Thyroid gland (tissue), 4 donors: ENCODE results near the gene NOP9. TPM values are rescaled to one million over a fixed set of nuclear protein-coding genes. Genes with fewer than 3 reads are reported as not detected.

Experiments
- DNase-seq, 2 donors: peaks; one replicate each; pipeline ENCODE4 v3.0.0-alpha.2; 2019
- H3K27ac ChIP-seq, 3 donors: fragments of 200-600 bp; sonication (generic); 1 replicate in 2 of 3; 2 replicates in 1 of 3; pipeline ENCODE4 v1.5.1; 2016 to 2019; ENCODE audit warnings: mild to moderate bottlenecking in 1 of 3, moderate library complexity in 1 of 3
- H3K27me3 ChIP-seq: fragments of 200-600 bp; sonication (generic); one replicate; pipeline ENCODE4 v1.5.1; 2019
- H3K36me3 ChIP-seq, 2 donors: fragments of 200-600 bp; sonication (generic); one replicate each; pipeline ENCODE4 v1.5.1; 2016 to 2019
- H3K4me1 ChIP-seq, 2 donors: fragments of 200-600 bp; sonication (generic); one replicate each; pipeline ENCODE4 v1.5.1; 2017 to 2019
- H3K4me3 ChIP-seq, 3 donors: fragments of 200-600 bp; sonication (generic); replicated peaks in 1 of 3; 1 replicate in 2 of 3; 2 replicates in 1 of 3; pipeline ENCODE4 v1.5.1; 2016; ENCODE audit warnings: mild to moderate bottlenecking in 1 of 3
- H3K9me3 ChIP-seq: fragments of 200-600 bp; sonication (generic); one replicate; pipeline ENCODE4 v1.5.1; 2017
- POLR2A ChIP-seq, 2 donors: fragments of 450-650 bp; IDR thresholded peaks; one replicate each; pipeline ENCODE4 v1.6.1; 2017; ENCODE audit warnings: antibody characterized with exemption in 2 of 2, mild to moderate bottlenecking in 2 of 2, moderate library complexity in 1 of 2
- WGBS, 2 donors: methylation state at CpG; one replicate each; pipeline ENCODE4 v1.1.5; 2017; 5-methylcytosine and 5-hydroxymethylcytosine counted together
- intact Hi-C: fragments of 100-400 bp; cut with DNase I; formaldehyde crosslinking; loops from one replicate; pipeline ENCODE4 v1.15.1; 2023
- total RNA-seq, 4 donors: library from RNA; depleted of rRNA; stranded (reverse); fragments of >200 nt; gene quantifications; one replicate each; pipeline ENCODE4 v1.2.3, GENCODE V29; 2016
- TF ChIP-seq, protein P1 (sequence below), 6 experiments: fragments of 200-600 bp in 3 of 6; fragments of 450-650 bp in 3 of 6; sonication (generic) in 3 of 6; IDR thresholded peaks; one replicate each; pipeline ENCODE4 v1.5.1; 2016 to 2019; ENCODE audit warnings: antibody characterized with exemption in 6 of 6, mild to moderate bottlenecking in 2 of 6, inconsistent platforms in 1 of 6, moderate library complexity in 1 of 6

NOP9 gene
- total RNA-seq, 4 donors from 2014 or later, result 16.4 to 22.3 (median 20.7) TPM

DNA sequence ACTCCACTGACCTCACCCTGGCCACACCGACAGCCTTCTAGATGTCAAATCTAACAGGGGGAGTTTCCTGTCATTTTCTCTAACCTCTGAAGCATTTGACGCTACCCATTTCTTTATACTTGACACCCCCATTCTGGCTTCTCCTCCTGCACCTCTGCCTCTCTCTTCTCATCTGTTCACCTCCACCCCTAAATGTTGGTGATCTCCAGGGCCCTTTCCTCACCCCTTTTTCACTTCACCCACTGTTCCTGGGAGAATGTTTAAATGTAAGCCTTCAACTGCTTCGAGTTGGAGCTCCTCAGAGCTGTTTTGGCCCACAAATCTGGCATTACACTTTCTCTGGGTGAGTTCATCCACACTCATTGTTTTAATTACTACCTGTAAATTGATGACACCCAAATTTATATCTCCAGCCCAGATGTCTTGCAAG lies 27.8 kb upstream of the NOP9 start:
- no peak for DNase-seq
- no peaks in the 10 kb centered on the region for H3K27me3 ChIP-seq
- WGBS, 2 donors, result 16% methylated on average over 3 of the region's 3 CpGs
- H3K4me3 ChIP-seq, result peak overlapping the region in 2 of 3 donors; percentile 8 to 89
- H3K4me1 ChIP-seq, result peaks cover 8 to 18% of the 10 kb centered on the region in 2 donors
- TF ChIP-seq, protein P1, sequence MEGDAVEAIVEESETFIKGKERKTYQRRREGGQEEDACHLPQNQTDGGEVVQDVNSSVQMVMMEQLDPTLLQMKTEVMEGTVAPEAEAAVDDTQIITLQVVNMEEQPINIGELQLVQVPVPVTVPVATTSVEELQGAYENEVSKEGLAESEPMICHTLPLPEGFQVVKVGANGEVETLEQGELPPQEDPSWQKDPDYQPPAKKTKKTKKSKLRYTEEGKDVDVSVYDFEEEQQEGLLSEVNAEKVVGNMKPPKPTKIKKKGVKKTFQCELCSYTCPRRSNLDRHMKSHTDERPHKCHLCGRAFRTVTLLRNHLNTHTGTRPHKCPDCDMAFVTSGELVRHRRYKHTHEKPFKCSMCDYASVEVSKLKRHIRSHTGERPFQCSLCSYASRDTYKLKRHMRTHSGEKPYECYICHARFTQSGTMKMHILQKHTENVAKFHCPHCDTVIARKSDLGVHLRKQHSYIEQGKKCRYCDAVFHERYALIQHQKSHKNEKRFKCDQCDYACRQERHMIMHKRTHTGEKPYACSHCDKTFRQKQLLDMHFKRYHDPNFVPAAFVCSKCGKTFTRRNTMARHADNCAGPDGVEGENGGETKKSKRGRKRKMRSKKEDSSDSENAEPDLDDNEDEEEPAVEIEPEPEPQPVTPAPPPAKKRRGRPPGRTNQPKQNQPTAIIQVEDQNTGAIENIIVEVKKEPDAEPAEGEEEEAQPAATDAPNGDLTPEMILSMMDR (IDR thresholded peaks at IDR 0.05), result no peak
- TF ChIP-seq POLR2A (IDR thresholded peaks at IDR 0.05), result no peak
- peaks cover 8% of the 10 kb centered on the region in 2 donors for H3K36me3 ChIP-seq
- no peaks in the 10 kb centered on the region for H3K9me3 ChIP-seq
- intact Hi-C loops, result no loop called here
- H3K27ac ChIP-seq, result peak overlapping the region; percentile 51 to 95 (median 84)

DNA sequence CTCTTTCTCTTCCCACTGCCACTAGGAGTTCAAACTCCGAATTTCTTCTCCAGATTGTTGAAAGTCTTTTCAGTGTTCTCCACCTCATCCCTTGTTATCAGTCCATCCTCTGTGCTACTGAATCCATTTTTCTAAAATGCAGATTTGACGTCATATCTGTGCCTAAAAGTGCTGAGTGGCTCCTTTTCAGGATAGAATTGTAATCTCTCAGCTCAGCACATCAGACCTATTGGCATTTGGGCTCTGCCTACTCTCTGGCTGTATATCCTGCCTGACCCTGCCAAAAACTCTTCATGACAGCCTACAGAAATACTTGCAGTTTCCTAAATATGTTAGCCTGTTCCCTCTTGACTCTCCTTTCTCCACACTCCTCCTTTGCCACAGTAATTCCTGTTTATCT lies 27.2 kb upstream of the NOP9 start:
- H3K4me1 ChIP-seq, result peaks cover 8 to 18% of the 10 kb centered on the region in 2 donors
- intact Hi-C loops, result no loop called here

DNA sequence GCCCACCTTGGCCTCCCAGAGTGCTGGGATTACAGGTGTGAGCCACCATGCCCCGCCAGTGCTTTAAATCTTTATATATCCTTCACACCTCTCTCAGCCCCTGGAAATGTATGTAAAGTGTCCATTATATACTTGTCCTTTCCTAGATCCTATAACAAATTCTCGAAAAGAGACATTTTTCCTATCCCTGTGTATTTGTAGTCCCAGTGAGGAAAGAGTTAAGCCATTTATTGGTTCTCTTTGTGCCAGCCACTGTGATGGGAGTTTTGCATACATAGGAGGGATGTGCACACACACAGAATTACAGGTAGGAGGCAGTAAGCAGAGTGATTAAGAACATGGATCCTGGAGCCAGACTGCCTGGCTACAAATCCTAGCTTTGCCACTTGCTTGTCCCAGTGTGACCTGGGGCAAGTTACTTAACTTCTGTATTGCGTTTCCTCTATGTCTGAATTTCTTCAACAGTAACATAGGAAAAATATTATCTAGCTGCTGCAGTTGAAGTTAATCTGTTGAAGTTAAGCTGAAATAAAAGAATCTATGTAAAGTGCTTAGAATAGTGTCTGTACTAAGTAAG lies 26.1 kb upstream of the NOP9 start:
- Histone ChIP-seq H3K4me3 (no peak overlapping the region), H3K27me3 (no peaks in the 10 kb centered on the region), H3K36me3 (no peaks in the 10 kb centered on the region), H3K4me1 (peaks cover 8 to 18% of the 10 kb centered on the region in 2 donors), H3K9me3 (no peaks in the 10 kb centered on the region), H3K27ac (no peak overlapping the region)
- DNase-seq, result no peak
- TF ChIP-seq, protein P1 (IDR thresholded peaks at IDR 0.05), result no peak
- no peak for TF ChIP-seq POLR2A (IDR thresholded peaks at IDR 0.05)
- WGBS, 2 donors, result 82 to 92% methylated on average over 3 of the region's 3 CpGs
- intact Hi-C loops, result no loop called here

More for the DNA sequence above, 27.2 kb upstream of the NOP9 start:
- no peak overlapping the region for H3K4me3 ChIP-seq
- H3K9me3 ChIP-seq, result no peaks in the 10 kb centered on the region
- WGBS, 2 donors, result 96 to 98% methylated on average over 2 of the region's 2 CpGs
- no peak overlapping the region for H3K27ac ChIP-seq
- H3K36me3 ChIP-seq, result peaks cover 2 to 7% of the 10 kb centered on the region in 2 donors
- no peaks in the 10 kb centered on the region for H3K27me3 ChIP-seq
- DNase-seq, result no peak
- TF ChIP-seq POLR2A (IDR thresholded peaks at IDR 0.05), result no peak
- TF ChIP-seq, protein P1 (IDR thresholded peaks at IDR 0.05), result no peak

DNA sequence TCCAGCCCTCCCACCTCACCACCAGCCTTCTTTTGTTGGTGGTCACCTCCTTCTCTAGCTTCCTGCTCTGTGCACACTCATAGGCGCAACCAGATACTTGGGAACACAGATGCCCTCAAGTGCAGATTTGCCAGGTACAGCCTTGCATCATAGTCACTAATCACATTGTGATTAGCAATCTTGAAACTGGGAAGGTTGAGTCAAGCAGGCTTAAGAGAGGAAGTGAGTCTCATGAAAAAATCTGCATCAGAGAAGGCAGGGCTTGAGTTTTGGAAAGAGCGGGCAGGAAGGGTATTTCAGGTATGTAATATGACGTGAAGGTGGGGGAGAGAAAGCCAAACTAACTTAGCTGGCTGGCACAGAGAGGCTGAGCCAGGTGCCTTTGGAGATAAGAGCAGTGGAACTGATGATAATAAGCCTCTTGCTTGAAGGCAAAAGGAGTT lies 25.5 kb upstream of the NOP9 start:
- Histone ChIP-seq H3K27me3 (no peaks in the 10 kb centered on the region), H3K4me1 (peaks cover 8 to 18% of the 10 kb centered on the region in 2 donors), H3K27ac (no peak overlapping the region), H3K4me3 (no peak overlapping the region), H3K36me3 (no peaks in the 10 kb centered on the region), H3K9me3 (no peaks in the 10 kb centered on the region)
- no peak for DNase-seq
- TF ChIP-seq POLR2A (IDR thresholded peaks at IDR 0.05), result no peak
- TF ChIP-seq, protein P1 (IDR thresholded peaks at IDR 0.05), result no peak
- WGBS, 2 donors, result 89 to 92% methylated on average over 3 of the region's 3 CpGs
- intact Hi-C loops, result no loop called here

DNA sequence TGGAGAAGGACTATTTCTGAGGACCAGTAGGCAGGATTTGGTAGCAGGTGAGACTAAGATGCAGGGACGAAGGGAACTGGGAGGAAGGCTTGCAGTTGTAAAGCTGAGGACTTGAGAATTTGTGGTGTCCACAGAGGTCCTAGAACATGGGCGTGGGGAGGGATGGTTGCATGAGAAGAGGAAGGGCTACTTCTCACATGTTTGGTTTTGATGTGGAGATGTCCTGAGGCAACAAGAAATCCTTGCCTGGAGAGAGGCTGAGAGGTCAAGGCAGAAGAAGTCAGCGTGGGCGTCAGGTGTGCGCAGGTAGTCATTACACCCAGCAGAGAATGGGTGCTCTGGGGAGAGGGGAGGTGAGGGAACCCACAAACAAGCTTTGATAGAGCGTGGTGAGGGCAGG lies 22.6 kb upstream of the NOP9 start:
- Histone ChIP-seq H3K4me1 (peaks cover under 1 to 13% of the 10 kb centered on the region in 2 donors), H3K27ac (no peak overlapping the region), H3K4me3 (no peak overlapping the region), H3K27me3 (no peaks in the 10 kb centered on the region), H3K36me3 (no peaks in the 10 kb centered on the region), H3K9me3 (no peaks in the 10 kb centered on the region)
- intact Hi-C loops, result no loop called here
- DNase-seq, result no peak
- TF ChIP-seq, protein P1 (IDR thresholded peaks at IDR 0.05), result no peak
- no peak for TF ChIP-seq POLR2A (IDR thresholded peaks at IDR 0.05)
- 91 to 96% methylated on average over 6 of the region's 6 CpGs for WGBS, 2 donors
